Esophagus muscularis mucosa (tissue), 4 donors: ENCODE data around the gene KRTAP4-16. TPM values are rescaled to one million over a fixed set of nuclear protein-coding genes. Genes with fewer than 3 reads are reported as not detected.

Experiments
- DNase-seq: peaks from one replicate; pipeline ENCODE4 v3.0.0-alpha.2; 2017; ENCODE audit errors: extremely low spot score
- H3K27ac ChIP-seq, 4 donors: fragments of 200-600 bp; sonication (generic); replicated peaks in 1 of 4; 1 replicate in 3 of 4; 2 replicates in 1 of 4; pipeline ENCODE4 v1.5.1; 2016 to 2019; ENCODE audit warnings: mild to moderate bottlenecking in 1 of 4
- H3K27me3 ChIP-seq, 4 donors: fragments of 200-600 bp; sonication (generic); one replicate each; pipeline versions ENCODE4 v1.5.1 to v1.6.0; 2016 to 2019
- H3K36me3 ChIP-seq, 4 donors: fragments of 200-600 bp; sonication (generic); one replicate each; pipeline ENCODE4 v1.5.1; 2016 to 2019
- H3K4me1 ChIP-seq, 4 donors: fragments of 200-600 bp; sonication (generic); one replicate each; pipeline ENCODE4 v1.5.1; 2016 to 2019
- H3K4me3 ChIP-seq, 4 donors: fragments of 200-600 bp; sonication (generic); 1 replicate in 2 of 4; 2 replicates in 2 of 4; pipeline ENCODE4 v1.5.1; 2016 to 2019; ENCODE audit warnings: mild to moderate bottlenecking in 4 of 4, moderate library complexity in 1 of 4
- H3K9me3 ChIP-seq, 4 donors: fragments of 200-600 bp; sonication (generic); 1 replicate in 3 of 4; 2 replicates in 1 of 4; pipeline ENCODE4 v1.5.1; 2016 to 2019
- EP300 ChIP-seq: sonication (generic); formaldehyde crosslinking; IDR thresholded peaks from one replicate; pipeline ENCODE4 v1.6.1; 2017; ENCODE audit warnings: antibody characterized with exemption
- POLR2A ChIP-seq: fragments of 450-650 bp; IDR thresholded peaks from one replicate; pipeline ENCODE4 v1.6.1; 2017; ENCODE audit warnings: antibody characterized with exemption, moderate library complexity, mild to moderate bottlenecking, low read depth
- POLR2AphosphoS5 ChIP-seq, 2 donors: sonication (generic); formaldehyde crosslinking; IDR thresholded peaks; one replicate each; pipeline ENCODE4 v1.6.1; 2017; ENCODE audit warnings: antibody characterized with exemption in 2 of 2
- WGBS: methylation state at CpG from one replicate; pipeline ENCODE4 v1.1.5; 2018; 5-methylcytosine and 5-hydroxymethylcytosine counted together
- intact Hi-C: fragments of 100-400 bp; cut with DNase I; formaldehyde crosslinking; loops from one replicate; pipeline ENCODE4 v1.15.1; 2023
- total RNA-seq, 4 donors: library from RNA; depleted of rRNA; stranded (reverse); fragments of >200 nt; gene quantifications; one replicate each; pipeline versions ENCODE4 v1.1.0 to v1.2.1, GENCODE V29; 2016
- TF ChIP-seq, protein P1 (sequence below), 3 experiments: fragments of 200-600 bp in 2 of 3; fragments of 450-650 bp in 1 of 3; sonication (generic) in 2 of 3; IDR thresholded peaks; one replicate each; pipeline ENCODE4 v1.5.1; 2017 to 2019; ENCODE audit warnings: antibody characterized with exemption in 3 of 3, mild to moderate bottlenecking in 2 of 3, moderate library complexity in 1 of 3

Gene KRTAP4-16
- total RNA-seq, 4 donors from 2014 or later: not detected

DNA sequence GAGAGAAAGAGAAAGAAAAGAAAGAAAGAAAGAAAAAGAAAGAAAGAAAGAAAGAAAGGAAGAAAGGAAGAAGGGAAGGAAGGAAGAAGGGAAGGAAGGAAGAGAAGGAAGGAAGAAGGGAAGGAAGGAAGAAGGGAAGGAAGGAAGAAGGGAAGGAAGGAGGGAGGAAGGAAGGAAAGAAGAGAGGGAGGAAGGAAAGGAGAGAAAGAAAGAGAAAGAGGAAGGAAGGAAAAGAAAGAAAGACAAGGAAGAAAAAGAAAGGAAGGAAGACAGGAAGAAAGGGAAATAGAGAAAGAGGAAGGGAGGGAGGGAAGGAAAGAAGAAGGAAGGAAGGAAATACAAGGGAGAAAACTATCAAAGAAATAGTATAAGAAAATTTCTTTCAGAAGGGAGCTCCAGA is 25.2 kb downstream of the KRTAP4-16 start:
- H3K4me3 ChIP-seq: no peak overlapping the region
- intact Hi-C loops: no loop called here
- H3K27me3 ChIP-seq: peaks cover 0 to 6% (median 0%) of the 10 kb centered on the region in 4 donors
- H3K4me1 ChIP-seq: no peaks in the 10 kb centered on the region
- H3K27ac ChIP-seq: no peak overlapping the region
- TF ChIP-seq, protein P1, sequence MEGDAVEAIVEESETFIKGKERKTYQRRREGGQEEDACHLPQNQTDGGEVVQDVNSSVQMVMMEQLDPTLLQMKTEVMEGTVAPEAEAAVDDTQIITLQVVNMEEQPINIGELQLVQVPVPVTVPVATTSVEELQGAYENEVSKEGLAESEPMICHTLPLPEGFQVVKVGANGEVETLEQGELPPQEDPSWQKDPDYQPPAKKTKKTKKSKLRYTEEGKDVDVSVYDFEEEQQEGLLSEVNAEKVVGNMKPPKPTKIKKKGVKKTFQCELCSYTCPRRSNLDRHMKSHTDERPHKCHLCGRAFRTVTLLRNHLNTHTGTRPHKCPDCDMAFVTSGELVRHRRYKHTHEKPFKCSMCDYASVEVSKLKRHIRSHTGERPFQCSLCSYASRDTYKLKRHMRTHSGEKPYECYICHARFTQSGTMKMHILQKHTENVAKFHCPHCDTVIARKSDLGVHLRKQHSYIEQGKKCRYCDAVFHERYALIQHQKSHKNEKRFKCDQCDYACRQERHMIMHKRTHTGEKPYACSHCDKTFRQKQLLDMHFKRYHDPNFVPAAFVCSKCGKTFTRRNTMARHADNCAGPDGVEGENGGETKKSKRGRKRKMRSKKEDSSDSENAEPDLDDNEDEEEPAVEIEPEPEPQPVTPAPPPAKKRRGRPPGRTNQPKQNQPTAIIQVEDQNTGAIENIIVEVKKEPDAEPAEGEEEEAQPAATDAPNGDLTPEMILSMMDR (IDR thresholded peaks at IDR 0.05): no peak
- no peak for TF ChIP-seq EP300
- TF ChIP-seq POLR2A: no peak
- no peak for TF ChIP-seq POLR2AphosphoS5 (IDR thresholded peaks at IDR 0.05)
- DNase-seq: no peak
- no peaks in the 10 kb centered on the region for H3K9me3 ChIP-seq
- H3K36me3 ChIP-seq: no peaks in the 10 kb centered on the region

DNA sequence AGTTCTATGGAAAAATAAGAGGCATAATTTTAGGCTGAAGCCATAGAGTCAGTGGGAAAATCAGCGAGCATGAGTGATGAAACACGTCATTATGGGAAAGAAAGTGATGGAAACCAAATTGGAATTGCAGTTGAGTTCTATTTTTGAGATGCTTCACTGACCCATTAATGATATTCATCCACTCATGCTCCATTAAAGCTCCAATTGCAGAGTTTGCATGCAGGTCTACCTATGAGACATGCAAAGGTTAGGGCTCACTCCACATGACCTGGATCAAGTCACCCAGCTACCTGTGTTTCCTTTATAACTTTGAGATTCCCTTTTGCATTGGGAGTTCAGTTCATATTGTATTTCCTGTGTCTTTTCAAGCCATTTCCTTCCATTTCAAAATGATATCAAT is 28.3 kb downstream of the KRTAP4-16 start:
- no peak for TF ChIP-seq POLR2A
- TF ChIP-seq, protein P1 (IDR thresholded peaks at IDR 0.05): no peak
- no peak for TF ChIP-seq POLR2AphosphoS5 (IDR thresholded peaks at IDR 0.05)
- no peak for TF ChIP-seq EP300
- DNase-seq: no peak
- Histone ChIP-seq H3K36me3 (no peaks in the 10 kb centered on the region), H3K27ac (no peak overlapping the region), H3K4me3 (no peak overlapping the region), H3K4me1 (no peaks in the 10 kb centered on the region), H3K9me3 (no peaks in the 10 kb centered on the region), H3K27me3 (peaks cover 0 to 6% (median 0%) of the 10 kb centered on the region in 4 donors)
- intact Hi-C loops: no loop called here
- 86% methylated on average over 2 of the region's 2 CpGs for WGBS

DNA sequence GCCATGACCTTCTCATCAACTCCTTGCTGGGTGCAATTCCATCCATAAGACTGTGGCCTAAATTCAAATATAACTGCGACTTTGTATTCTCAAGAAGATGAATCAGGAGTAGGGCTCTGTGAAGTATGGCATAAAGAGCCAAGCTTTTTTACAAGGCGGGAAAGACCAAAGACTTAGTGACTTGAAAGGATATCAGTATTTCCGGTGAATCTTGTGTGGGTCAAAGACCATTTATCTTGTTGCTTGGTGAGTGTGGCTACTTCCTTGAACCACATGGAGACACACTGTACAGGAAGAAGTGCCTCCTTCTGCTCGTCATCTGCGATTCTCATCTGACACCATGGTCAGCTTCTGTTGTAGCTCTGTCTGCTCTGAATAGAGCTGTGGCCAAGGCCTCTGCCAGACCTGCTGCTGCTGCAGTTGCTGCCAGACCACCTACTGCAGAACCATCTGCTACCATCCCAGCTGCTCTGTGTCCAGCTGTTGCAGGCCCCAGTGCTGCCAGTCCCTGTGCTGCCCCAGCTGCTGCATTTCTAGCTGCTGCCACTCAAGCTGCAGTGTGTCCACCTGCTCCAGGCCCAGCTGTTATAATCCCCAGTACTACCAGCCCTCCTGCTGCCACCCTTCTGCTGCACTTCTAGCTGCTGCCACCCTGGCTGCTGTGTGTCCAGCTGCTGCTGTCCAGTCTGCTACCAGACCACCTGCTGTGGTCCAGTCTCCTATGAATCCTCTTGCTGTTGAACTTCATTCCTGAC is 30.2 kb downstream of the KRTAP4-16 start:
- Histone ChIP-seq H3K27me3 (peaks cover 0 to 6% (median 0%) of the 10 kb centered on the region in 4 donors), H3K27ac (no peak overlapping the region), H3K36me3 (no peaks in the 10 kb centered on the region), H3K4me1 (no peaks in the 10 kb centered on the region), H3K9me3 (no peaks in the 10 kb centered on the region), H3K4me3 (no peak overlapping the region)
- WGBS: 87% methylated on average over 5 of the region's 5 CpGs
- TF ChIP-seq EP300 (no peak), POLR2AphosphoS5 (IDR thresholded peaks at IDR 0.05) (no peak), POLR2A (no peak)
- TF ChIP-seq, protein P1 (IDR thresholded peaks at IDR 0.05): no peak
- no peak for DNase-seq
- intact Hi-C loops: no loop called here

DNA sequence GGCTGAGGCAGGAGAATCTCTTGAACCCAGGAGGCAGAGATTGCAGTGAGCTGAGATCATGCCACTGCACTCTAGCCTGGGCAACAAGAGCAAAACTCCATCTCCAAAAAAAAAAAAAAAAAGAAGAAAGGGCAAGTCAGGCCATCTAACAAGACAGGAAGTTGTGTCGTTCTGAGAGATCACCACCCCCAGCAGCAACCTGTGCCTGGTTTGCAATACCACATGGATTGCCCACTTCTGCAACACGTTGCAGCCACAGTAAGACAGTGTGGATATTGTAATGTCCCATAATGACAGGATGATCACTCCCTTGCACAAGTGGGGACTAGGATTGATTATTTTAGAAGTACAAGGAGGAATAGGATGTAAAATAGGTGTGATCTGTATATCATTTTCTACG is 33.0 kb downstream of the KRTAP4-16 start:
- no peaks in the 10 kb centered on the region for H3K4me1 ChIP-seq
- DNase-seq: no peak
- no peaks in the 10 kb centered on the region for H3K9me3 ChIP-seq
- no peak overlapping the region for H3K27ac ChIP-seq
- H3K4me3 ChIP-seq: no peak overlapping the region
- WGBS: 83% methylated on average over 3 of the region's 3 CpGs
- no peak for TF ChIP-seq POLR2A
- TF ChIP-seq POLR2AphosphoS5 (IDR thresholded peaks at IDR 0.05): no peak
- TF ChIP-seq, protein P1 (IDR thresholded peaks at IDR 0.05): no peak
- no peak for TF ChIP-seq EP300
- H3K36me3 ChIP-seq: no peaks in the 10 kb centered on the region
- intact Hi-C loops: no loop called here
- H3K27me3 ChIP-seq: no peaks in the 10 kb centered on the region

DNA sequence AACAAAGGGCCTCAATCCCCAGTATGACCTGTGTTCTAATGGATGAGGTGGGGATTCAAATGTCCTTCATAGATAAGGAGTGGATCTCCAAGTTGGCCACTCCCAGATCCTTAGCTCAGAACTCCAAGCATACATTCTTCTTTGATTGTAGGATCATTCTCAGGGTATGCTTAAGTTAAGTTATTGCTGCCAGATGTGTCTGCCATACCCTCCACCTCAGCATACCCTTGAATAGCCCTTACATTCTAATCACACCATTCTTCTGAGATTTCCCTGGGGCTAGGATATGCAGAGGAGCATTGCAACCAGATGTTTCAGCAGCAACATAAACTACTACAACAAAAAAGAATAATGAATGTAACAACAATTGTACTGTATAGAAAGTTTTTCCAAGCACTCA is 34.7 kb downstream of the KRTAP4-16 start:
- TF ChIP-seq EP300 (no peak), POLR2AphosphoS5 (IDR thresholded peaks at IDR 0.05) (no peak), POLR2A (no peak)
- TF ChIP-seq, protein P1 (IDR thresholded peaks at IDR 0.05): no peak
- no peak for DNase-seq
- intact Hi-C loops: no loop called here
- no peak overlapping the region for H3K4me3 ChIP-seq
- H3K36me3 ChIP-seq: no peaks in the 10 kb centered on the region
- no peaks in the 10 kb centered on the region for H3K4me1 ChIP-seq
- no peaks in the 10 kb centered on the region for H3K9me3 ChIP-seq
- no peak overlapping the region for H3K27ac ChIP-seq
- H3K27me3 ChIP-seq: no peaks in the 10 kb centered on the region
